Smooth muscle cell (in vitro differentiated cells): ENCODE measurements around the gene FOXP1. TPM values are rescaled to one million over a fixed set of nuclear protein-coding genes. Genes with fewer than 3 reads are reported as not detected.

Experiments used
- DNase-seq: peaks from one replicate; lab custom pipeline; 2025; ENCODE audit not compliant: unreplicated experiment; lab: John Stamatoyannopoulos, UW
- H2AFZ ChIP-seq: fragments of 200-600 bp; sonication (generic); 2 replicates; pipeline ENCODE4 v1.6.0; 2016; ENCODE audit warnings: antibody characterized with exemption, low read depth, mild to moderate bottlenecking
- H3F3A ChIP-seq: fragments of 200-600 bp; sonication (generic); 2 replicates; pipeline ENCODE4 v1.6.0; 2017; ENCODE audit warnings: antibody characterized with exemption, low read depth
- H3K27ac ChIP-seq: fragments of 200-600 bp; sonication (generic); 2 replicates; pipeline ENCODE4 v1.5.1; 2016; ENCODE audit warnings: low read depth, mild to moderate bottlenecking
- H3K27me3 ChIP-seq: fragments of 200-600 bp; sonication (generic); 2 replicates; pipeline ENCODE4 v1.6.1; 2016; ENCODE audit warnings: low read depth, mild to moderate bottlenecking
- H3K36me3 ChIP-seq: fragments of 200-600 bp; sonication (generic); 2 replicates; pipeline ENCODE4 v1.5.1; 2016; ENCODE audit warnings: low read depth
- H3K4me1 ChIP-seq: fragments of 200-600 bp; sonication (generic); 2 replicates; pipeline ENCODE4 v1.5.1; 2016; ENCODE audit warnings: low read depth
- H3K4me2 ChIP-seq: fragments of 200-600 bp; sonication (generic); 2 replicates; pipeline ENCODE4 v1.6.0; 2016; ENCODE audit warnings: mild to moderate bottlenecking
- H3K4me3 ChIP-seq: fragments of 200-600 bp; sonication (generic); 2 replicates; pipeline ENCODE4 v1.5.1; 2016; ENCODE audit warnings: mild to moderate bottlenecking
- H3K79me2 ChIP-seq: fragments of 200-600 bp; sonication (generic); 2 replicates; pipeline ENCODE4 v1.6.0; 2016; ENCODE audit warnings: low read depth, mild to moderate bottlenecking
- H3K9ac ChIP-seq: fragments of 200-600 bp; sonication (generic); 2 replicates; pipeline ENCODE4 v1.6.0; 2016; ENCODE audit warnings: low read depth
- H3K9me3 ChIP-seq: fragments of 200-600 bp; sonication (generic); replicated peaks from 2 replicates; pipeline ENCODE4 v1.5.1; 2016; ENCODE audit warnings: low read depth
- H4K20me1 ChIP-seq: fragments of 200-600 bp; sonication (generic); 2 replicates; pipeline ENCODE4 v1.6.0; 2016; ENCODE audit warnings: low read depth
- WGBS: methylation state at CpG from one replicate; pipeline ENCODE4 v1.1.7; 2016; ENCODE audit warnings: low lambda C conversion rate; 5-methylcytosine and 5-hydroxymethylcytosine counted together
- polyA plus RNA-seq: library from polyadenylated mRNA; unstranded; fragments of >200 nt; fragmentation: Nextera tagmentation; extraction: Ambion mirVana; gene quantifications from 2 replicates; pipeline ENCODE4 v1.2.1, GENCODE V29; 2016
- total RNA-seq: library from RNA; depleted of rRNA; stranded (reverse); fragments of >200 nt; gene quantifications from 2 replicates; pipeline ENCODE4 v1.2.3, GENCODE V29; 2014
- TF ChIP-seq, protein P1 (sequence below): fragments of 200-600 bp; sonication (generic); IDR thresholded peaks from 2 replicates; pipeline ENCODE4 v1.5.1; 2017; ENCODE audit warnings: borderline replicate concordance, mild to moderate bottlenecking, antibody characterized with exemption; ENCODE audit not compliant: insufficient read depth, poor library complexity, severe bottlenecking

Gene FOXP1
- total and polyA plus RNA-seq, 2 experiments from 2014 or later: 40.9 to 68.0 TPM

DNA sequence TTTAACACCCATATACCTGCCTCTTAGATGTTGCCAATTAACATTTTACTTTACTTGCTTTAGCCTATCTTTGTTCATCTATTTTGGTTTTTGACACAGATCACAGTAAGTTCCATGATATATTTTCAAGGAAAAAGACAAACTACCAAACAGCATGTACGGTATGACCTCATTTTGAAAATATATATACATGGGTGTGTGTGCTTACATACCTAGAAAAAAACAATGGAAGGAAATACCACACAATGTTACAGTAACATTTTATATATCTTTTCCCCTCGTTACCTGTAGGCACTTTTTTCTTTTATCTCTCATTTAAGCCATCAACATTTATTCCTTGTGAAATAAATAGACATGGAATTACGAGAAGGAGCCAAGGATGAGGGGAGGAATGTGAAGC, 170.0 kb downstream of the FOXP1 start:
- no peaks in the 10 kb centered on the region for H4K20me1 ChIP-seq
- whole genome bisulfite sequencing: 76% methylated on average over 3 of the region's 3 CpGs
- H3K4me3 ChIP-seq: no peak overlapping the region
- no peak overlapping the region for H3K9ac ChIP-seq
- no peaks in the 10 kb centered on the region for H3K36me3 ChIP-seq
- H3K9me3 ChIP-seq: no peaks in the 10 kb centered on the region
- H3K27me3 ChIP-seq: no peaks in the 10 kb centered on the region
- H3K27ac ChIP-seq: peak overlapping the region; percentile 23
- no peaks in the 10 kb centered on the region for H3F3A ChIP-seq
- H3K4me2 ChIP-seq: peak overlapping the region; percentile 19
- H3K79me2 ChIP-seq: peaks cover 10% of the 10 kb centered on the region
- H2AFZ ChIP-seq: no peak overlapping the region
- no peak for DNase-seq
- peaks cover 15% of the 10 kb centered on the region for H3K4me1 ChIP-seq
- TF ChIP-seq, protein P1, sequence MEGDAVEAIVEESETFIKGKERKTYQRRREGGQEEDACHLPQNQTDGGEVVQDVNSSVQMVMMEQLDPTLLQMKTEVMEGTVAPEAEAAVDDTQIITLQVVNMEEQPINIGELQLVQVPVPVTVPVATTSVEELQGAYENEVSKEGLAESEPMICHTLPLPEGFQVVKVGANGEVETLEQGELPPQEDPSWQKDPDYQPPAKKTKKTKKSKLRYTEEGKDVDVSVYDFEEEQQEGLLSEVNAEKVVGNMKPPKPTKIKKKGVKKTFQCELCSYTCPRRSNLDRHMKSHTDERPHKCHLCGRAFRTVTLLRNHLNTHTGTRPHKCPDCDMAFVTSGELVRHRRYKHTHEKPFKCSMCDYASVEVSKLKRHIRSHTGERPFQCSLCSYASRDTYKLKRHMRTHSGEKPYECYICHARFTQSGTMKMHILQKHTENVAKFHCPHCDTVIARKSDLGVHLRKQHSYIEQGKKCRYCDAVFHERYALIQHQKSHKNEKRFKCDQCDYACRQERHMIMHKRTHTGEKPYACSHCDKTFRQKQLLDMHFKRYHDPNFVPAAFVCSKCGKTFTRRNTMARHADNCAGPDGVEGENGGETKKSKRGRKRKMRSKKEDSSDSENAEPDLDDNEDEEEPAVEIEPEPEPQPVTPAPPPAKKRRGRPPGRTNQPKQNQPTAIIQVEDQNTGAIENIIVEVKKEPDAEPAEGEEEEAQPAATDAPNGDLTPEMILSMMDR: no peak

GRCh38 chr3:71409352-71409751, 174.2 kb downstream of the FOXP1 start:
- peaks cover 4% of the 10 kb centered on the region for H3F3A ChIP-seq
- H3K4me2 ChIP-seq: no peak overlapping the region
- 100% methylated on average over 1 of the region's 1 CpG for WGBS
- no peaks in the 10 kb centered on the region for H3K36me3 ChIP-seq
- no peak for DNase-seq
- no peaks in the 10 kb centered on the region for H4K20me1 ChIP-seq
- H3K4me3 ChIP-seq: no peak overlapping the region
- TF ChIP-seq, protein P1: no peak
- H3K4me1 ChIP-seq: peaks cover 12% of the 10 kb centered on the region
- no peak overlapping the region for H3K27ac ChIP-seq
- H3K9ac ChIP-seq: no peak overlapping the region
- no peaks in the 10 kb centered on the region for H3K9me3 ChIP-seq
- H2AFZ ChIP-seq: no peak overlapping the region
- peaks cover 7% of the 10 kb centered on the region for H3K79me2 ChIP-seq
- H3K27me3 ChIP-seq: no peaks in the 10 kb centered on the region

GRCh38 chr3:71408903-71409302, 174.6 kb downstream of the FOXP1 start:
- no peak overlapping the region for H3K27ac ChIP-seq
- no peak overlapping the region for H3K9ac ChIP-seq
- no peaks in the 10 kb centered on the region for H3K36me3 ChIP-seq
- peaks cover 8% of the 10 kb centered on the region for H3K4me1 ChIP-seq
- no peak overlapping the region for H2AFZ ChIP-seq
- TF ChIP-seq, protein P1: no peak
- no peaks in the 10 kb centered on the region for H3K27me3 ChIP-seq
- WGBS: 93% methylated on average over 2 of the region's 2 CpGs
- peaks cover 4% of the 10 kb centered on the region for H3F3A ChIP-seq
- H3K4me3 ChIP-seq: no peak overlapping the region
- no peaks in the 10 kb centered on the region for H3K9me3 ChIP-seq
- no peak overlapping the region for H3K4me2 ChIP-seq
- no peak for DNase-seq
- no peaks in the 10 kb centered on the region for H4K20me1 ChIP-seq
- peaks cover 6% of the 10 kb centered on the region for H3K79me2 ChIP-seq

- Histone ChIP-seq H3K4me2 (peak overlapping the region; percentile 73), H3F3A (peaks cover 4% of the 10 kb centered on the region), H3K4me1 (peaks cover 7% of the 10 kb centered on the region), H3K27me3 (no peaks in the 10 kb centered on the region), H3K9ac (no peak overlapping the region), H3K36me3 (no peaks in the 10 kb centered on the region), H3K79me2 (peaks cover 6% of the 10 kb centered on the region), H3K4me3 (no peak overlapping the region), H4K20me1 (no peaks in the 10 kb centered on the region), H3K27ac (peak overlapping the region; percentile 56), H2AFZ (peak overlapping the region; percentile 17), H3K9me3 (no peaks in the 10 kb centered on the region)
- no peak for DNase-seq
- 34% methylated on average over 10 of the region's 10 CpGs for WGBS
- TF ChIP-seq, protein P1: no peak
These were observed 175.7 kb downstream of the FOXP1 start for GRCh38 chr3:71407823-71408222.
